Fibroblast of villous mesenchyme (primary cell): ENCODE results near the gene RASGRP2. TPM values are rescaled to one million over a fixed set of nuclear protein-coding genes. Genes with fewer than 3 reads are reported as not detected.
A peak's percentile ranks its signal among the peaks of the same experiment; 100 is the strongest.

Experiments
- DNase-seq: peaks from one replicate; pipeline ENCODE4 v3.0.0-alpha.2; 2010; ENCODE audit warnings: low read depth
- H3K4me3 ChIP-seq: 2 replicates; pipeline ENCODE4 v1.5.1; 2011; ENCODE audit warnings: low read depth, mild to moderate bottlenecking, low read length
- CTCF ChIP-seq: IDR thresholded peaks from 2 replicates; pipeline ENCODE4 v1.5.1; 2012; ENCODE audit warnings: low read depth, mild to moderate bottlenecking, low read length; ENCODE audit not compliant: insufficient read depth
- total RNA-seq: library from RNA; depleted of rRNA; stranded (reverse); fragments of >200 nt; gene quantifications from 2 replicates; pipeline ENCODE4 v1.2.3, GENCODE V29; 2012

Gene RASGRP2
- total RNA-seq, 1 donor, result 12.5 TPM

DNA sequence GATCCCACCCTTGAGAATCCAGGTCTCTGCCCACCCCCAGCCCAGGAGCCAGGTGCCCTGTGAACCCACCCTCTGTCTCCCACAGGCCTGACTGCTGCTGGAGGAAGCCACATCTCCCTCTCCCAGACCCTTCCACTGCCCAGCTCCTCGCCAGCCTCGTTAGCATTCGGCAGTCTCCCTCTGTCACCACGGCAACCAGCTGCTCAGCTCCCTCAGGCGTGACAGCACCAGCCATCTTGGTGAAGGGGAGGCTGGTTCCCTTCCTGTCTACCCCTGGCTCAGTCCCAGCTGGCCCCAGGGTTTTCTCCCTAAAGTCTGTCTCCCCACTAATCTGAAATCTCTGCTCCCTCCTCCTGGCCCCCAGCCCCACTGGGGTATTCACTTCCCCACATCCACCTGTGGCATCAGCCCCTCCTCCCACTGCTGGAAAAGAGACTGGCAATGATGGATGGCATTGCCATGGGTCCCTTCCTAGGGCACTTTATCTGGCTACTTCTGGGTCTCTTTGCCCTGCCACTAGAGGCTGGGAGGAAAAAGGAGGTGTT, 49.0 kb downstream of the RASGRP2 start:
- TF ChIP-seq CTCF, result no peak
- no peak for DNase-seq
- no peak overlapping the region for H3K4me3 ChIP-seq

GRCh38 chr11:64694026-64694755, 49.8 kb downstream of the RASGRP2 start:
- no peak overlapping the region for H3K4me3 ChIP-seq
- TF ChIP-seq CTCF, result no peak
- DNase-seq, result no peak

DNA sequence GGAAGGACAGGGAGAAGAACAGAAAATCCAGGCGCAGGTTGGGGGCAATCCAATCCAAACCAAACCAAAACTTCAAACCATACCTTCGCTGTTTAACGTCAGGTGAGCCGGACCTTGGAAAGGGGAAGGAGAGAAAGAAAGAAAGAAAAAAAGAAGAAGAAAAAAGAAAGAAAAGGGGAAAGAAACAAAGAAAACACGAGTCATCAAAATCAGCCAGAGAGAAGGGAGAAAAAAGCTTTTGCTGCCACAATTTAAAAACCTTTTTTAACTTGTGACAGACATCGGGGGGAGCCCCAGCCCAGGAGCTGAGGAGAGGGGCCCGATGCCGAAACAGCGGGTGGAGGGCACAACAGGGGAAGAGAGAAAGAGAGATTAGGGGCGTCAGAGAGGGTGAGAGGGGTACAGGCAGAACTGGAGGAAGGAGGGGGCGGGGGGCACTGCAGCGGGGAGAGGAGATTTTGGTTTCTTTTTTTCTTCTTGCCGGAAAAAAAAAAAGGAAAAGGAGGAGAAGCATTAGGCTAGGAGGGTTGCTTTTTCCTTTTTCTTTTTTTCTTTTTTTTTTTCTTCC, 51.1 kb downstream of the RASGRP2 start:
- no peak for TF ChIP-seq CTCF
- DNase-seq, result no peak
- no peak overlapping the region for H3K4me3 ChIP-seq

- DNase-seq, result no peak
- TF ChIP-seq CTCF, result no peak
- H3K4me3 ChIP-seq, result no peak overlapping the region
Observed at GRCh38 chr11:64691543-64691942, 52.4 kb downstream of the RASGRP2 start.

DNA sequence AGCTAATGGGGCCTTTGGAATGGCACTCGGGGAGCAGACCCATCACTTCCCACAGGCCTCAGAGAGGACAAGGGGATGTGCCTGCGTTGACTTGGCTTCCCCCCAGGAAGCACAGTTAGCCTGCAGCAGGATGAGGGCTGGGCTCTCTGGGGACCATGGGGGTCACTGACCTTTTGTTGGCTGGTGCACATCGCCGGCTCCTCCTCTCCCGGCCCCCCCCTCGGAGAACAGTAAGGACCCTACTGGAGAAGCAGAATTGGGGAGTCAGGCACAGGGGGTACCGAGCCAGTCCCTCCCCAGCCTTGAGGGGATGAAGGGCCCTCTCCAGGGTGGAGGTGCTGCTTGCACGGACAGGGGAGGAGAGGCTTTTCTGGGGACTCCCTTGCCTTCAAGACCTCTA, 53.7 kb downstream of the RASGRP2 start:
- no peak for TF ChIP-seq CTCF
- no peak for DNase-seq
- no peak overlapping the region for H3K4me3 ChIP-seq

DNA sequence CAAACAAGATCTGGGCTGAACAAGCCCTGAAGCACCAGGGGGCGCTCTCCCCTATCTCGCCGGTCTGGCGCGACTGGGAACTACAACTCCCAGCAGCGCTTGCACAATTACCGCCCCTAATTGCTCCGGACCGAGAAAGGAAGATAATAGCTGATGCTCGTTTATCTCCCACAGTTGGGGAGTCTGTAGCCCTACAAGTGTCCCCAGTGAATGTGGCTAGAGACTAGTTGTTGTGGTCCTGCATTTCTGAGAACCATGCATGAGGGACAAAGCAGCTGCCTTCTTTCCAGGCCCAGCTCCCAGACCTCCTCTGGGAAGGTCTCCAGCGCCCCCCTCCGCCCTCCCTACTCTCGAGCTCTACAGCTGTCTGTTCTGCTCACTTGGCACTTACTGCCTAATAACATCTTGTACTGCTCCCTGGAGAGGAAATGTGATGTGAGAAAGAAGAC, 55.4 kb downstream of the RASGRP2 start:
- peak; percentile 87 for DNase-seq
- peak overlapping the region; percentile 54 for H3K4me3 ChIP-seq
- TF ChIP-seq CTCF, result peak; percentile 91
